Epithelial cell of esophagus (primary cell): ENCODE data around the gene ZBP1.

Experiments used
- DNase-seq: peaks from one replicate; pipeline ENCODE4 v3.0.0; 2010; ENCODE audit warnings: low read depth
- H3K4me3 ChIP-seq: 2 replicates; pipeline ENCODE4 v1.5.1; 2011; ENCODE audit warnings: mild to moderate bottlenecking, low read length, control low read depth
- CTCF ChIP-seq: IDR thresholded peaks from 2 replicates; pipeline ENCODE4 v1.5.1; 2011; ENCODE audit warnings: low read depth, mild to moderate bottlenecking, low read length, control low read depth, inconsistent platforms; ENCODE audit not compliant: insufficient read depth; ENCODE audit errors: missing control alignments

Gene ZBP1

GRCh38 chr20:57577679-57578475 is 42.3 kb downstream of the ZBP1 start:
- no peak for DNase-seq
- H3K4me3 ChIP-seq, result no peak overlapping the region
- no peak for TF ChIP-seq CTCF

GRCh38 chr20:57576617-57577550 is 43.3 kb downstream of the ZBP1 start:
- DNase-seq, result no peak
- H3K4me3 ChIP-seq, result no peak overlapping the region
- TF ChIP-seq CTCF, result no peak

GRCh38 chr20:57576002-57576401 is 44.2 kb downstream of the ZBP1 start:
- TF ChIP-seq CTCF, result no peak
- no peak overlapping the region for H3K4me3 ChIP-seq
- no peak for DNase-seq

GRCh38 chr20:57574954-57575353 is 45.3 kb downstream of the ZBP1 start:
- no peak for TF ChIP-seq CTCF
- no peak for DNase-seq

GRCh38 chr20:57573894-57574293 is 46.3 kb downstream of the ZBP1 start:
- TF ChIP-seq CTCF, result no peak
- no peak overlapping the region for H3K4me3 ChIP-seq
- DNase-seq, result no peak

More at GRCh38 chr20:57574954-57575353, 45.3 kb downstream of the ZBP1 start:
- no peak overlapping the region for H3K4me3 ChIP-seq

GRCh38 chr20:57573242-57573641 is 47.0 kb downstream of the ZBP1 start:
- DNase-seq, result no peak
- no peak overlapping the region for H3K4me3 ChIP-seq
- no peak for TF ChIP-seq CTCF
